SKM-1 treated with dmso at 0.1 percent for 144 hours (cell line): ENCODE results near the gene HBA1.
"Not testable (repeated sequence)": the region's sequence is repeated elsewhere in the genome, so short reads cannot be mapped to it uniquely, and the experiment has no call there.

Experiments used
- DNase-seq: peaks from one replicate; lab custom pipeline; 2025; ENCODE audit not compliant: unreplicated experiment; lab: John Stamatoyannopoulos, UW

The HBA1 gene

GRCh38 chr16:176477-177382, at the start of gene HBA1:
Gene HBA1, plus strand, starts transcription at chr16:176680. Its CDS starts 37 bp downstream, at chr16:176717.
- DNase-seq = not testable (repeated sequence)

- no peak for DNase-seq
Observed at GRCh38 chr16:129075-129474, 47.4 kb upstream of the HBA1 start.

GRCh38 chr16:130533-131173, 45.8 kb upstream of the HBA1 start:
- DNase-seq = no peak

GRCh38 chr16:132120-132519, 44.4 kb upstream of the HBA1 start:
- no peak for DNase-seq

- DNase-seq = no peak
Observed at GRCh38 chr16:133716-134115, 42.8 kb upstream of the HBA1 start.

- DNase-seq = no peak
Observed at GRCh38 chr16:138049-138417, 38.4 kb upstream of the HBA1 start.

- no peak for DNase-seq
Observed at GRCh38 chr16:140175-140857, 36.2 kb upstream of the HBA1 start.

- no peak for DNase-seq
Observed at GRCh38 chr16:142405-142967, 34.0 kb upstream of the HBA1 start.

GRCh38 chr16:143047-143446, 33.4 kb upstream of the HBA1 start:
- DNase-seq = no peak

GRCh38 chr16:143456-143855, 33.0 kb upstream of the HBA1 start:
- no peak for DNase-seq

- no peak for DNase-seq
Observed at GRCh38 chr16:144797-145252, 31.7 kb upstream of the HBA1 start.

GRCh38 chr16:146646-147045, 29.8 kb upstream of the HBA1 start:
- no peak for DNase-seq

GRCh38 chr16:149024-149660, 27.3 kb upstream of the HBA1 start:
- DNase-seq = no peak

- no peak for DNase-seq
Observed at GRCh38 chr16:152141-153128, 24.0 kb upstream of the HBA1 start, which contains the start of gene HBZ. Gene HBZ, plus strand, starts transcription at chr16:152644. Its CDS starts 266 bp downstream, at chr16:152910.

GRCh38 chr16:153129-153521, 23.4 kb upstream of the HBA1 start:
- not testable (repeated sequence) for DNase-seq

- DNase-seq = not testable (repeated sequence)
Observed at GRCh38 chr16:153550-154216, 22.8 kb upstream of the HBA1 start.

GRCh38 chr16:154217-155030, 22.1 kb upstream of the HBA1 start:
- no peak for DNase-seq

- no peak for DNase-seq
Observed at GRCh38 chr16:155031-155398, 21.5 kb upstream of the HBA1 start.
